GM12878 (cell line): ENCODE measurements around the gene SIPA1.

ENCODE experiments used
- CBX3 ChIP-seq: fragments of 200-600 bp; sonication (generic); IDR thresholded peaks from 2 replicates; pipeline ENCODE4 v1.6.1; 2016; ENCODE audit warnings: low read depth, borderline replicate concordance
- CTCF ChIP-seq, 3 experiments: IDR thresholded peaks in 2 of 3; conservative IDR thresholded peaks in 1 of 3; 2 replicates each; pipeline ENCODE4 v1.5.1; 2011; ENCODE audit warnings: low read depth in 3 of 3, low read length in 3 of 3, mild to moderate bottlenecking in 3 of 3, control low read depth in 2 of 3, moderate library complexity in 2 of 3, inconsistent platforms in 1 of 3, mixed read lengths in 1 of 3; ENCODE audit not compliant: control insufficient read depth in 2 of 3, insufficient read depth in 1 of 3; ENCODE audit errors: extremely low read depth in 1 of 3
- MYC ChIP-seq: IDR thresholded peaks from 2 replicates; pipeline ENCODE4 v1.6.1; 2011; ENCODE audit warnings: mild to moderate bottlenecking, low read length, moderate library complexity, inconsistent platforms; ENCODE audit not compliant: insufficient read depth, insufficient replicate concordance, insufficient read length, severe bottlenecking
- SMAD1 ChIP-seq: fragments of 450-650 bp; IDR thresholded peaks from 2 replicates; pipeline ENCODE4 v1.6.1; 2018; ENCODE audit warnings: mild to moderate bottlenecking, low read depth; ENCODE audit not compliant: partially characterized antibody
- USF2 ChIP-seq: IDR thresholded peaks from 2 replicates; pipeline ENCODE4 v1.6.1; 2011; ENCODE audit warnings: low read depth, low read length, improper control_type of control experiment, borderline replicate concordance
- ZZZ3 ChIP-seq: IDR thresholded peaks from 2 replicates; pipeline ENCODE4 v1.6.1; 2011; ENCODE audit warnings: low read depth; ENCODE audit not compliant: control insufficient read depth, insufficient read length

GRCh38 chr11:65685981-65686380, 48.1 kb downstream of the SIPA1 start:
- TF ChIP-seq CTCF (IDR thresholded peaks at IDR 0.05 in 2 of 3, conservative IDR thresholded peaks at IDR 0.05 in 1 of 3; ENCODE audit: control insufficient read depth in 2 of 3, extremely low read depth in 1 of 3, insufficient read depth in 1 of 3, low read depth in 3 of 3, low read length in 3 of 3) (no peak), ZZZ3 (no peak), USF2 (no peak), CBX3 (no peak), MYC (no peak), SMAD1 (no peak)
